GM10248 (cell line): ENCODE data around the gene LAPTM5.
A peak's percentile ranks its signal among the peaks of the same experiment; 100 is the strongest.

Experiments
- CTCF ChIA-PET: fragments of 300-600 bp; sonication (Branson Sonifier 250); formaldehyde crosslinking; extraction: SDS; loops from one replicate; lab custom pipeline; 2021; ENCODE audit warnings: antibody characterized with exemption; lab: Yijun Ruan, JAX
- POLR2A ChIA-PET: fragments of 350-650 bp; sonication (Branson Sonifier 250); formaldehyde crosslinking; extraction: SDS; loops from one replicate; lab custom pipeline; 2020; ENCODE audit warnings: antibody characterized with exemption; lab: Yijun Ruan, JAX
- DNase-seq: peaks from one replicate; pipeline ENCODE4 v3.0.0; 2012; ENCODE audit errors: extremely low spot score
- CTCF ChIP-seq: IDR thresholded peaks from 2 replicates; pipeline ENCODE4 v1.5.1; 2012; ENCODE audit warnings: mild to moderate bottlenecking, low read depth; ENCODE audit errors: extremely low read depth, missing control alignments, control extremely low read depth

LAPTM5 gene

GRCh38 chr1:30755334-30755733, 2.2 kb downstream of the LAPTM5 start:
- no peak for TF ChIP-seq CTCF
- ChIA-PET POLR2A (interaction anchor here (1.0 to 7.6 kb wide), 8 partner anchors 9 to 36 kb away, joined by 3 to 71 read pairs (median 4); no protein-coding TSS in a partner anchor), CTCF (interaction anchor here (0.6 to 22.9 kb wide), 8 partner anchors 7 to 47 kb away, joined by 3 to 449 read pairs (median 4); no protein-coding TSS in a partner anchor)
- no peak for DNase-seq

GRCh38 chr1:30754684-30755171, 2.8 kb downstream of the LAPTM5 start:
- TF ChIP-seq CTCF: no peak
- peak; percentile 69 for DNase-seq
- ChIA-PET CTCF (interaction anchor here (0.6 to 22.9 kb wide), 10 partner anchors 5 to 48 kb away, joined by 3 to 449 read pairs (median 5); partner anchors contain the start of gene LAPTM5), POLR2A (interaction anchor here (0.9 to 2.0 kb wide), 9 partner anchors 9 to 36 kb away, joined by 3 to 19 read pairs (median 4); no protein-coding TSS in a partner anchor)

GRCh38 chr1:30753660-30754123, 3.9 kb downstream of the LAPTM5 start:
- ChIA-PET POLR2A (interaction anchor here (1.0 to 2.0 kb wide), 4 partner anchors 8 to 18 kb away, joined by 3 to 19 read pairs (median 8); no protein-coding TSS in a partner anchor), CTCF (interaction anchor here (1.1 to 22.9 kb wide), 6 partner anchors 5 to 37 kb away, joined by 3 to 449 read pairs (median 92); partner anchors contain the start of gene LAPTM5)
- TF ChIP-seq CTCF: no peak
- no peak for DNase-seq

- ChIA-PET CTCF (interaction anchor here (1.9 to 22.9 kb wide), 4 partner anchors 5 to 34 kb away, joined by 21 to 449 read pairs (median 162); partner anchors contain the start of gene LAPTM5), POLR2A (no interaction called here)
- DNase-seq: no peak
- TF ChIP-seq CTCF: no peak
Measured at GRCh38 chr1:30753118-30753517, 4.5 kb downstream of the LAPTM5 start.

- CTCF ChIA-PET: interaction anchor here (1.2 to 22.9 kb wide), 5 partner anchors 4 to 34 kb away, joined by 4 to 449 read pairs (median 162); partner anchors contain the start of gene LAPTM5
- POLR2A ChIA-PET: interaction anchor here (1.2 kb wide), 1 partner anchor 9 kb away, joined by 5 read pairs; no protein-coding TSS in a partner anchor
- DNase-seq: no peak
- no peak for TF ChIP-seq CTCF
Measured at GRCh38 chr1:30752651-30752908, 5.0 kb downstream of the LAPTM5 start.

- no peak for DNase-seq
- CTCF ChIA-PET: interaction anchor here (1.2 to 22.9 kb wide), 6 partner anchors 4 to 33 kb away, joined by 4 to 449 read pairs (median 84); partner anchors contain the start of gene LAPTM5
- POLR2A ChIA-PET: interaction anchor here (1.2 to 2.9 kb wide), 3 partner anchors 9 to 11 kb away, joined by 5 to 9 read pairs (median 7); no protein-coding TSS in a partner anchor
- no peak for TF ChIP-seq CTCF
Measured at GRCh38 chr1:30751830-30752650, 5.5 kb downstream of the LAPTM5 start.
